Measurements from ENCODE around the gene HTRA3.

DNA sequence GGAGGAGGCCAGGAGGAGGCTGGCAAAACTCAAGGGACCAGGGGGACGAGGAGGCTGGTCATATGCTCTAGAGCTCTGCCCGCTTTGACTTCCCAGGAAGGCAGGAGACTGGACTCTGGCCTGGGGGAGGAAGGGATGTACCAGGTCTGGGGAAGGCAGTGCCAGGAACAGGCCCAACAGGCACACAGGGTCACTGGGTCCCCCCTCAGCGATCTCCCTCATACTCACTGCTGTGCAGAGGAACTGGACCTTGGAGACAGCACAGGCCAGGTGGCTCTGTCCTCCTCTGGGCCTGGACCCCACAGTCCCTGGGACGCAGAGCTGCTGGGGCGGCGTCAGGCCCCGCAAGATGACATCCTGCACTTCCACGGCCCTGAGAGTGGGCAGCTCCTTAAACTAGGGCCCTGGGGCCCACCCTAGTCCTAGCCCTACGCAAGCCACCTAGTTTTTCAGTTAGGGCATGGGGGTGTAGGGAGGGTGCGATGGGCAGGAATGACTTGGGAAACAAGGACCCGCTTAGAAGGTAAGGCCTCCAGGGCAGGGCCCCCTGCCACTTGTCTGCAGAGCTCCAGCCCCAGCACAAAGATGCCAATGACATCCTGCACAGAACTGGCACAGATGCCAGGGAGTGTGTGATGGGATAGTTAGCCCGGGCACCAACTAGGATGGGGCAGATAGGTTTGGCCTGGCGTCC lies 59.5 kb downstream of the HTRA3 start:
- TF ChIP-seq, protein P1, sequence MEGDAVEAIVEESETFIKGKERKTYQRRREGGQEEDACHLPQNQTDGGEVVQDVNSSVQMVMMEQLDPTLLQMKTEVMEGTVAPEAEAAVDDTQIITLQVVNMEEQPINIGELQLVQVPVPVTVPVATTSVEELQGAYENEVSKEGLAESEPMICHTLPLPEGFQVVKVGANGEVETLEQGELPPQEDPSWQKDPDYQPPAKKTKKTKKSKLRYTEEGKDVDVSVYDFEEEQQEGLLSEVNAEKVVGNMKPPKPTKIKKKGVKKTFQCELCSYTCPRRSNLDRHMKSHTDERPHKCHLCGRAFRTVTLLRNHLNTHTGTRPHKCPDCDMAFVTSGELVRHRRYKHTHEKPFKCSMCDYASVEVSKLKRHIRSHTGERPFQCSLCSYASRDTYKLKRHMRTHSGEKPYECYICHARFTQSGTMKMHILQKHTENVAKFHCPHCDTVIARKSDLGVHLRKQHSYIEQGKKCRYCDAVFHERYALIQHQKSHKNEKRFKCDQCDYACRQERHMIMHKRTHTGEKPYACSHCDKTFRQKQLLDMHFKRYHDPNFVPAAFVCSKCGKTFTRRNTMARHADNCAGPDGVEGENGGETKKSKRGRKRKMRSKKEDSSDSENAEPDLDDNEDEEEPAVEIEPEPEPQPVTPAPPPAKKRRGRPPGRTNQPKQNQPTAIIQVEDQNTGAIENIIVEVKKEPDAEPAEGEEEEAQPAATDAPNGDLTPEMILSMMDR (IDR thresholded peaks at IDR 0.05 in 8 of 11, conservative IDR thresholded peaks at IDR 0.05 in 3 of 11): no peak
- no peak for TF ChIP-seq POLR2A (IDR thresholded peaks at IDR 0.05)
- TF ChIP-seq POLR2AphosphoS5 (IDR thresholded peaks at IDR 0.05): no peak
